Suprapubic skin (tissue), 4 donors: ENCODE results near the gene SUPV3L1. TPM values are rescaled to one million over a fixed set of nuclear protein-coding genes. Genes with fewer than 3 reads are reported as not detected.

Source experiments
- DNase-seq, 2 donors: peaks; one replicate each; pipeline ENCODE4 v3.0.0-alpha.2; 2019; ENCODE audit warnings: low spot score in 2 of 2
- H3K27ac ChIP-seq: fragments of 200-600 bp; sonication (generic); one replicate; pipeline ENCODE4 v1.5.1; 2019
- H3K27me3 ChIP-seq: fragments of 200-600 bp; sonication (generic); one replicate; pipeline ENCODE4 v1.5.1; 2019
- H3K36me3 ChIP-seq: fragments of 200-600 bp; sonication (generic); one replicate; pipeline ENCODE4 v1.5.1; 2019
- H3K4me1 ChIP-seq: fragments of 200-600 bp; sonication (generic); one replicate; pipeline ENCODE4 v1.5.1; 2019
- H3K4me3 ChIP-seq: fragments of 200-600 bp; sonication (generic); one replicate; pipeline ENCODE4 v1.5.1; 2019; ENCODE audit warnings: mild to moderate bottlenecking
- H3K9me3 ChIP-seq: fragments of 200-600 bp; sonication (generic); one replicate; pipeline ENCODE4 v1.5.1; 2019
- EP300 ChIP-seq: sonication (generic); formaldehyde crosslinking; IDR thresholded peaks from one replicate; pipeline ENCODE4 v1.6.1; 2017; ENCODE audit warnings: antibody characterized with exemption
- POLR2A ChIP-seq, 2 donors: fragments of 450-650 bp; IDR thresholded peaks; one replicate each; pipeline ENCODE4 v1.6.1; 2017; ENCODE audit warnings: antibody characterized with exemption in 2 of 2, mild to moderate bottlenecking in 2 of 2, moderate library complexity in 2 of 2
- POLR2AphosphoS5 ChIP-seq, 3 donors: sonication (generic); formaldehyde crosslinking; IDR thresholded peaks; one replicate each; pipeline ENCODE4 v1.6.1; 2017; ENCODE audit warnings: antibody characterized with exemption in 3 of 3
- WGBS: methylation state at CpG from one replicate; pipeline ENCODE4 v1.1.5; 2018; 5-methylcytosine and 5-hydroxymethylcytosine counted together
- total RNA-seq, 4 donors: library from RNA; depleted of rRNA; stranded (reverse); fragments of >200 nt; gene quantifications; one replicate each; pipeline ENCODE4 v1.1.0, GENCODE V29; 2016
- TF ChIP-seq, protein P1 (sequence below), 2 donors: fragments of 200-600 bp in 1 of 2; fragments of 450-650 bp in 1 of 2; sonication (generic) in 1 of 2; IDR thresholded peaks; one replicate each; pipeline ENCODE4 v1.5.1; 2016 to 2019; ENCODE audit warnings: antibody characterized with exemption in 2 of 2, mild to moderate bottlenecking in 1 of 2, moderate library complexity in 1 of 2

Gene SUPV3L1
- total RNA-seq, 4 donors from 2014 or later = 27.9 to 53.1 (median 30.5) TPM

GRCh38 chr10:69179089-69179742 lies 818 bp upstream of the SUPV3L1 start:
- no peak for TF ChIP-seq EP300
- TF ChIP-seq POLR2A (IDR thresholded peaks at IDR 0.05) = no peak
- TF ChIP-seq, protein P1, sequence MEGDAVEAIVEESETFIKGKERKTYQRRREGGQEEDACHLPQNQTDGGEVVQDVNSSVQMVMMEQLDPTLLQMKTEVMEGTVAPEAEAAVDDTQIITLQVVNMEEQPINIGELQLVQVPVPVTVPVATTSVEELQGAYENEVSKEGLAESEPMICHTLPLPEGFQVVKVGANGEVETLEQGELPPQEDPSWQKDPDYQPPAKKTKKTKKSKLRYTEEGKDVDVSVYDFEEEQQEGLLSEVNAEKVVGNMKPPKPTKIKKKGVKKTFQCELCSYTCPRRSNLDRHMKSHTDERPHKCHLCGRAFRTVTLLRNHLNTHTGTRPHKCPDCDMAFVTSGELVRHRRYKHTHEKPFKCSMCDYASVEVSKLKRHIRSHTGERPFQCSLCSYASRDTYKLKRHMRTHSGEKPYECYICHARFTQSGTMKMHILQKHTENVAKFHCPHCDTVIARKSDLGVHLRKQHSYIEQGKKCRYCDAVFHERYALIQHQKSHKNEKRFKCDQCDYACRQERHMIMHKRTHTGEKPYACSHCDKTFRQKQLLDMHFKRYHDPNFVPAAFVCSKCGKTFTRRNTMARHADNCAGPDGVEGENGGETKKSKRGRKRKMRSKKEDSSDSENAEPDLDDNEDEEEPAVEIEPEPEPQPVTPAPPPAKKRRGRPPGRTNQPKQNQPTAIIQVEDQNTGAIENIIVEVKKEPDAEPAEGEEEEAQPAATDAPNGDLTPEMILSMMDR (IDR thresholded peaks at IDR 0.05) = no peak
- no peak for TF ChIP-seq POLR2AphosphoS5 (IDR thresholded peaks at IDR 0.05)
- peaks cover 31% of the 10 kb centered on the region for H3K4me1 ChIP-seq
- H3K27ac ChIP-seq = peak overlapping the region; percentile 95
- DNase-seq = no peak
- WGBS = 39% methylated on average over 20 of the region's 21 CpGs
- no peaks in the 10 kb centered on the region for H3K9me3 ChIP-seq
- H3K27me3 ChIP-seq = no peaks in the 10 kb centered on the region
- peak overlapping the region; percentile 91 for H3K4me3 ChIP-seq
- peaks cover 5% of the 10 kb centered on the region for H3K36me3 ChIP-seq

DNA sequence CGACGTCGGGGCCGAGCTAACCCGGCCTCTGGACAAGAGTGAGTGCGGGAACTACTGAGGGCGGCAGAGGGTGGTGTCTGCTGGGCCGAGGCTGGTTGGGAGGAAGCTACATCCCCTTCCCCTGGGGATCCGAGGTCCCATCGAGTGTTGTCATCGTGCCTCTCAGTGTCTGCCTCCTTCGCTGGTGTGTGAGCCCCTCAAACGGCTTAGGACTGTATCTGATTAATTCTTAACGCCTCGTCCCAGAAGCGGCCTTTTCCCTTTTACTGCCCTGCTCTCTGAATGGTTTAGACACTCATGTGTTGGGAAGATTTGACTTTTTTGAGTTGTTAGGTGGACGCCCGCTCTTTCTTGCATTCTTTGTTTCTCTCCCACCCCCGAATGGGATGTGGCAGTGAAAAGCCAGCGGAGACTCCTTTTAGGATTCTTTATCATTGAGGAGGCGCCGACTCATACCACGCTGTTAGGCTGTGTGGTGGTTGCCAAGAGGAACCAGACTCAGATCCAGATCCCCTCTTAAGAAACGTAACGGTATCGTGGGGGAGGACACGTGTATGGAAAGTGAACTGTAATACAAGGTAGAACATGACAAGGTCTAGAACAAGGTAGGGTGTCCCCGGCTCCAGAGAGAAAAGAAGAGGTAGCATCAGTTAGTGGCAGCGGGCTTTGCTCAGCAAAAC lies 631 bp downstream of the SUPV3L1 start:
- no peak for DNase-seq
- Histone ChIP-seq H3K36me3 (peaks cover 5% of the 10 kb centered on the region), H3K27me3 (no peaks in the 10 kb centered on the region), H3K27ac (peak overlapping the region; percentile 95), H3K9me3 (no peaks in the 10 kb centered on the region), H3K4me3 (peak overlapping the region; percentile 91), H3K4me1 (peaks cover 31% of the 10 kb centered on the region)
- 6% methylated on average over 21 of the region's 29 CpGs for WGBS
- TF ChIP-seq EP300 (no peak), POLR2AphosphoS5 (IDR thresholded peaks at IDR 0.05) (no peak), POLR2A (IDR thresholded peaks at IDR 0.05) (no peak)
- TF ChIP-seq, protein P1 (IDR thresholded peaks at IDR 0.05) = no peak

GRCh38 chr10:69181433-69181832 lies 1.4 kb downstream of the SUPV3L1 start:
- no peak overlapping the region for H3K27ac ChIP-seq
- TF ChIP-seq POLR2AphosphoS5 (IDR thresholded peaks at IDR 0.05) (no peak), POLR2A (IDR thresholded peaks at IDR 0.05) (no peak), EP300 (no peak)
- TF ChIP-seq, protein P1 (IDR thresholded peaks at IDR 0.05) = no peak
- peak overlapping the region; percentile 91 for H3K4me3 ChIP-seq

DNA sequence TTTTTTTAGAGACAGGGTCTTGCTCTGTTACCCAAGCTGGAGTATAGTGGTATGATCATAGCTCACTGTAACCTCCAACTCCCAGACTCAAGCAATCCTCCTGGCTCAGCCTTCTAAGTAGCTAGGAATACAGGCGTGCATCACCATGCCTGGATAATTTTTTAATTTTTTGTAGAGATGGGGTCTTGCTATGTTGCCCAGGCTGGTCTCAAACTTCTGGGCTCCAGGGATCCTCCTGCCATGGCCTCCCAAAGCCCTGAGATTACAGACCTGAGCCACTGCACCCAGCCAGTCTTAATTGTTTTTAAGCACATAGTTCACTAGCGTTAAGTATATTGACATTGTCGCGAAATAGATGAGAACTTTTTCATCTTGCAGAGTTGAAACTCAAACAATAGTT lies 2.0 kb downstream of the SUPV3L1 start:
- peaks cover 18% of the 10 kb centered on the region for H3K36me3 ChIP-seq
- no peak overlapping the region for H3K4me3 ChIP-seq
- 93% methylated on average over 4 of the region's 4 CpGs for WGBS
- no peak overlapping the region for H3K27ac ChIP-seq
- no peaks in the 10 kb centered on the region for H3K27me3 ChIP-seq
- TF ChIP-seq, protein P1 (IDR thresholded peaks at IDR 0.05) = no peak
- TF ChIP-seq POLR2AphosphoS5 (IDR thresholded peaks at IDR 0.05) (no peak), POLR2A (IDR thresholded peaks at IDR 0.05) (no peak), EP300 (no peak)
- H3K4me1 ChIP-seq = peaks cover 31% of the 10 kb centered on the region
- H3K9me3 ChIP-seq = no peaks in the 10 kb centered on the region
- DNase-seq = no peak

More at GRCh38 chr10:69181433-69181832, 1.4 kb downstream of the SUPV3L1 start:
- Histone ChIP-seq H3K27me3 (no peaks in the 10 kb centered on the region), H3K9me3 (no peaks in the 10 kb centered on the region), H3K36me3 (peaks cover 12% of the 10 kb centered on the region), H3K4me1 (peaks cover 31% of the 10 kb centered on the region)
- 64% methylated on average over 1 of the region's 1 CpG for WGBS
- no peak for DNase-seq

- Histone ChIP-seq H3K9me3 (no peaks in the 10 kb centered on the region), H3K4me1 (peaks cover 16% of the 10 kb centered on the region), H3K36me3 (peaks cover 63% of the 10 kb centered on the region), H3K27ac (no peak overlapping the region), H3K27me3 (no peaks in the 10 kb centered on the region), H3K4me3 (no peak overlapping the region)
- TF ChIP-seq POLR2AphosphoS5 (IDR thresholded peaks at IDR 0.05) (no peak), POLR2A (IDR thresholded peaks at IDR 0.05) (no peak), EP300 (no peak)
- TF ChIP-seq, protein P1 (IDR thresholded peaks at IDR 0.05) = no peak
- WGBS = 88% methylated on average over 1 of the region's 1 CpG
- DNase-seq = no peak
These were observed 6.5 kb downstream of the SUPV3L1 start for GRCh38 chr10:69186524-69186923.
